GM12878 (cell line): Measurements from ENCODE around the gene AKAP8. TPM values are rescaled to one million over a fixed set of nuclear protein-coding genes. Genes with fewer than 3 reads are reported as not detected.

Experiments used
- ATAC-seq: fragments of 200-7000 bp; cut with Tn5 transposase; 3 replicates; pipeline ENCODE4 v1.9.1; 2020; ENCODE audit warnings: mild to moderate bottlenecking, moderate library complexity
- BruUV-seq: library from RNA; stranded (reverse); fragments of 400-500 nt; replicated peaks from 2 replicates; lab custom pipeline; 2021; lab: Mats Ljungman, UMichigan
- CTCF ChIA-PET: fragments of 300-600 bp; sonication (Branson Sonifier 250); formaldehyde crosslinking; extraction: SDS; loops from one replicate; lab custom pipeline; 2021; ENCODE audit warnings: inconsistent platforms; lab: Yijun Ruan, JAX
- POLR2A ChIA-PET: fragments of 350-600 bp; formaldehyde crosslinking; extraction: SDS; loops from one replicate; lab custom pipeline; 2021; ENCODE audit warnings: inconsistent platforms; lab: Charles Lee
- RAD21 ChIA-PET: fragments of 300-600 bp; sonication (Branson Sonifier 250); formaldehyde crosslinking; loops from one replicate; lab custom pipeline; 2023; ENCODE audit warnings: antibody characterized with exemption; ENCODE audit not compliant: unreplicated experiment; lab: Charles Lee
- SMC1A ChIA-PET: fragments of 300-600 bp; sonication (Branson Sonifier 250); formaldehyde crosslinking; loops from one replicate; lab custom pipeline; 2023; ENCODE audit not compliant: unreplicated experiment, uncharacterized antibody; lab: Charles Lee
- DNase-seq: peaks from one replicate; pipeline ENCODE4 v3.0.0-alpha.2; 2011; ENCODE audit warnings: low read depth, low spot score
- FAIRE-seq: peaks from 3 replicates; lab custom pipeline; 2011; peaks lifted over from hg19 to GRCh38; lab: Jason Lieb, UNC
- H2AFZ ChIP-seq: 2 replicates; pipeline ENCODE4 v1.6.0; 2011; ENCODE audit warnings: low read depth, low read length, control low read depth; ENCODE audit not compliant: control insufficient read depth
- H3K27ac ChIP-seq: 2 replicates; pipeline ENCODE4 v1.5.1; 2011; ENCODE audit warnings: control low read depth; ENCODE audit not compliant: control insufficient read depth, insufficient read depth
- H3K27me3 ChIP-seq, 2 experiments: replicated peaks in 1 of 2; 2 replicates each; pipeline versions ENCODE4 v1.6.0 to v1.6.1; 2011; ENCODE audit warnings: low read length in 1 of 2; ENCODE audit not compliant: control insufficient read depth in 2 of 2, insufficient read depth in 2 of 2
- H3K36me3 ChIP-seq, 2 experiments: 2 replicates each; pipeline ENCODE4 v1.5.1; 2011; ENCODE audit warnings: low read length in 1 of 2; ENCODE audit not compliant: control insufficient read depth in 2 of 2, insufficient read depth in 2 of 2
- H3K4me1 ChIP-seq: 2 replicates; pipeline ENCODE4 v1.6.1; 2011; ENCODE audit warnings: mild to moderate bottlenecking, low read length, moderate library complexity, mixed read lengths; ENCODE audit not compliant: control insufficient read depth, insufficient read depth
- H3K4me2 ChIP-seq: 2 replicates; pipeline ENCODE4 v1.6.0; 2011; ENCODE audit warnings: control low read depth; ENCODE audit not compliant: control insufficient read depth, insufficient read depth
- H3K4me3 ChIP-seq: fragments of 200-600 bp; sonication (generic); 2 replicates; pipeline ENCODE4 v1.5.1; 2016
- H3K79me2 ChIP-seq: 2 replicates; pipeline ENCODE4 v1.6.0; 2011; ENCODE audit warnings: low read length; ENCODE audit not compliant: control insufficient read depth, insufficient read depth
- H3K9ac ChIP-seq: 2 replicates; pipeline ENCODE4 v1.8.0; 2011; ENCODE audit warnings: low read length, control low read depth, mixed read lengths; ENCODE audit not compliant: control insufficient read depth, insufficient read depth
- H3K9me3 ChIP-seq: replicated peaks from 3 replicates; pipeline ENCODE4 v1.5.1; 2011; ENCODE audit warnings: mild to moderate bottlenecking, low read length; ENCODE audit not compliant: control insufficient read depth, insufficient read depth
- H4K20me1 ChIP-seq: 2 replicates; pipeline ENCODE4 v1.6.0; 2011; ENCODE audit not compliant: control insufficient read depth, insufficient read depth
- MEF2B ChIP-seq: fragments of 450-650 bp; IDR thresholded peaks from 2 replicates; pipeline ENCODE4 v1.6.1; 2018; ENCODE audit warnings: mild to moderate bottlenecking, moderate library complexity; ENCODE audit not compliant: partially characterized antibody, poor library complexity, severe bottlenecking
- NR2F1 ChIP-seq: fragments of 450-650 bp; conservative IDR thresholded peaks from 2 replicates; pipeline ENCODE4 v1.6.1; 2017; ENCODE audit warnings: mild to moderate bottlenecking
- POLR2A ChIP-seq: IDR thresholded peaks from 2 replicates; pipeline ENCODE4 v1.6.1; 2011; ENCODE audit warnings: low read depth, mild to moderate bottlenecking, low read length
- POLR2AphosphoS5 ChIP-seq: IDR thresholded peaks from 2 replicates; pipeline ENCODE4 v1.6.1; 2011; ENCODE audit warnings: mild to moderate bottlenecking, low read length, inconsistent platforms
- RAD51 ChIP-seq: fragments of 450-650 bp; IDR thresholded peaks from 2 replicates; pipeline ENCODE4 v1.6.1; 2016; ENCODE audit warnings: moderate library complexity, mild to moderate bottlenecking, inconsistent platforms
- RFX5 ChIP-seq: IDR thresholded peaks from 2 replicates; pipeline ENCODE4 v1.6.1; 2011; ENCODE audit warnings: low read depth, low read length, improper control_type of control experiment
- WGBS: methylation state at CpG from one replicate; pipeline ENCODE4 v1.1.6; 2016; ENCODE audit warnings: low lambda C conversion rate; ENCODE audit not compliant: insufficient replicate concordance, insufficient coverage; ENCODE audit errors: missing lambda C conversion rate; 5-methylcytosine and 5-hydroxymethylcytosine counted together
- in situ Hi-C: fragments of 300-500 bp; cut with MboI; formaldehyde crosslinking; loops from 9 replicates; pipeline ENCODE4 v1.14.3; 2018; ENCODE audit warnings: mixed read lengths
- intact Hi-C: fragments of 100-400 bp; cut with micrococcal nuclease; formaldehyde crosslinking; loops from one replicate; pipeline ENCODE4 v1.14.2; 2022; ENCODE audit not compliant: unreplicated experiment
- polyA plus RNA-seq, 11 experiments: library from polyadenylated mRNA; depleted of rRNA in 4 of 11; unstranded in 6 of 11; stranded (reverse) in 5 of 11; fragments of >200 nt; fragmentation: Nextera tagmentation in 4 of 11; fragmentation: Illumina TruSeq in 1 of 11; extraction: Ambion mirVana in 4 of 11; extraction: Trizol in 1 of 11; gene quantifications; 1 replicate in 1 of 11; 2 replicates in 10 of 11; pipeline versions ENCODE4 v1.2.1 to v1.2.3, GENCODE V29; 2011 to 2016; ENCODE audit warnings: inconsistent platforms in 2 of 11, missing spikeins in 2 of 11, low read depth in 1 of 11
- total RNA-seq, 4 experiments: library from RNA; depleted of rRNA in 3 of 4; stranded (reverse); fragments of >200 nt in 3 of 4; fragmentation: Illumina TruSeq in 1 of 4; extraction: Trizol in 1 of 4; gene quantifications; 2 replicates each; pipeline versions ENCODE4 v1.2.1 to v1.2.3, GENCODE V29; 2013 to 2021
- TF ChIP-seq, protein P1 (sequence below): fragments of 150-350 bp; IDR thresholded peaks from 2 replicates; pipeline ENCODE4 v1.6.1; 2014; ENCODE audit warnings: mild to moderate bottlenecking, low read depth, low read length

Gene AKAP8
- total and polyA plus RNA-seq, 10 of the 15 experiments (the other 5 are each of a cell fraction or from before 2014, with no cell fraction given), result 5.3 to 57.7 (median 20.6) TPM

DNA sequence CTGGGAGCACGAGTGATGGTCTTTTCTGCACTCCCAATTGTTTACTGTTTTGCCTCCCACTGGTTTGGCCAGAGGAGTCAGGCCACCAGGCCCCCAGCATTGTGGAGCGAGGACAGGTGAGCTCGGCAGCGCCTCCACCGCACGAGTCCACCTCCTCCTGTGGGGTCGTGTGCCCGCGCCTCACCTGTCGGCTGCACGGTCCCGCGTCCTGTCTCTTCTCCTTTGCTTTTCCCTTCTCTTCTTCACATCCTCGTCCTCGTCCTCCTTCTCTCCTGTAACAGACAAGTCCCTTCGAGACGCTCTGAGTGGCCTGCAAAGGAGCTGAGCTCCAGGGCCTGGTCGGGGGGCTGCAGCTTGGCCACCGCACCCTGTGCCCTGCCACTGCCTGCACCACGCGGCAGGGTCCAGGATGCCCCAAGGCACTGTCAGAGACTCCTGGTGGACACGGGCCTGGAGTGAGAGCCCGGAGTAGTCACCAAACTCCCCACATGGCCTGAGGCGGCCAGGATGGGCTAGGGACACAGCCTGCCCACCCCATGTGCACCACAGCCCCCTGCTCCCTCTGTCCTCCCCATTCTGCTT, 11.4 kb downstream of the AKAP8 start:
- 98% methylated on average over 24 of the region's 24 CpGs for WGBS
- POLR2A ChIA-PET, result no interaction called here
- DNase-seq, result no peak

DNA sequence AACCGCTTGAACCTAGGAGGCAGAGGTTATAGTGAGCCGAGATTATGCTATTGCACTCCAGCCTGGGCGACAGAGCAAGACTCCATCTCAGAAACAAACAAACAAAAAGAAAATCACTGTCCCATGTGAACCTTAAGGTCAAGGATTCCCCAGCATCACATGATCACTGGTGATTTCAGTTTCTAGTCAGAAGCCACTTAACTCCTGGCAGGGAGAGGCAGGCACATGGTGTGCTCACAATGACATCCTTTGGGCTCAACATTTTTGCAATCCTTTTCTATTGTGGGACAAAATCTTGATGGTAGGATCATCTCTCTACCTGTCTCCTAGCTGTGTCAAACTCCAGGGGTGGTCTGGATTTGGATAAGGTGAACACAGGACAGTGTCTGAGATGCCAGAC, 12.1 kb downstream of the AKAP8 start:
- H3K27me3 ChIP-seq, result no peaks in the 10 kb centered on the region
- H3K36me3 ChIP-seq, result peaks cover 19 to 37% of the 10 kb centered on the region in 2 experiments
- ChIA-PET SMC1A (no interaction called here), RAD21 (no interaction called here), CTCF (no interaction called here), POLR2A (no interaction called here)
- H3K27ac ChIP-seq, result no peak overlapping the region
- no peak overlapping the region for H3K4me3 ChIP-seq
- H3K4me2 ChIP-seq, result no peak overlapping the region
- DNase-seq, result no peak
- H3K79me2 ChIP-seq, result no peaks in the 10 kb centered on the region
- H2AFZ ChIP-seq, result no peak overlapping the region
- no TSS peak for BruUV-seq
- 83% methylated on average over 3 of the region's 3 CpGs for WGBS
- in situ Hi-C loops, result no loop called here
- no peaks in the 10 kb centered on the region for H3K4me1 ChIP-seq
- intact Hi-C loops, result no loop called here
- H3K9me3 ChIP-seq, result no peaks in the 10 kb centered on the region
- no peak overlapping the region for H3K9ac ChIP-seq
- ATAC-seq, result peak; percentile 55
- peak; percentile 95 for FAIRE-seq
- TF ChIP-seq RFX5 (no peak), RAD51 (peak; percentile 48), NR2F1 (peak; percentile 46; the same call in 1 of the 2 replicates)
- H4K20me1 ChIP-seq, result no peaks in the 10 kb centered on the region

More for the DNA sequence above, 11.4 kb downstream of the AKAP8 start:
- FAIRE-seq (no peak), ATAC-seq (no peak)
- TF ChIP-seq, protein P1, sequence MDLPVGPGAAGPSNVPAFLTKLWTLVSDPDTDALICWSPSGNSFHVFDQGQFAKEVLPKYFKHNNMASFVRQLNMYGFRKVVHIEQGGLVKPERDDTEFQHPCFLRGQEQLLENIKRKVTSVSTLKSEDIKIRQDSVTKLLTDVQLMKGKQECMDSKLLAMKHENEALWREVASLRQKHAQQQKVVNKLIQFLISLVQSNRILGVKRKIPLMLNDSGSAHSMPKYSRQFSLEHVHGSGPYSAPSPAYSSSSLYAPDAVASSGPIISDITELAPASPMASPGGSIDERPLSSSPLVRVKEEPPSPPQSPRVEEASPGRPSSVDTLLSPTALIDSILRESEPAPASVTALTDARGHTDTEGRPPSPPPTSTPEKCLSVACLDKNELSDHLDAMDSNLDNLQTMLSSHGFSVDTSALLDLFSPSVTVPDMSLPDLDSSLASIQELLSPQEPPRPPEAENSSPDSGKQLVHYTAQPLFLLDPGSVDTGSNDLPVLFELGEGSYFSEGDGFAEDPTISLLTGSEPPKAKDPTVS, result no peak
- TF ChIP-seq POLR2A, result peak; percentile 39; the same call in 1 of the 2 replicates
- peak; percentile 13; the same call in 1 of the 2 replicates for TF ChIP-seq POLR2AphosphoS5
- no peak for TF ChIP-seq MEF2B
- in situ Hi-C loops (no loop called here), intact Hi-C loops (no loop called here)
- SMC1A ChIA-PET, result no interaction called here
- no TSS peak for BruUV-seq
- Histone ChIP-seq H4K20me1 (no peaks in the 10 kb centered on the region), H3K27ac (no peak overlapping the region), H3K27me3 (no peaks in the 10 kb centered on the region), H3K4me1 (no peaks in the 10 kb centered on the region), H3K36me3 (peaks cover 19 to 43% of the 10 kb centered on the region in 2 experiments), H3K4me3 (no peak overlapping the region), H2AFZ (no peak overlapping the region), H3K79me2 (peaks cover 3% of the 10 kb centered on the region), H3K9ac (no peak overlapping the region), H3K4me2 (no peak overlapping the region), H3K9me3 (no peaks in the 10 kb centered on the region)
- RAD21 ChIA-PET, result no interaction called here
- CTCF ChIA-PET, result no interaction called here
